Stimulated activated CD8-positive, alpha-beta memory T cell treated with anti-CD3 and anti-CD28 coated beads, Interleukin-4, amount 100 ng/mL, for 48 hours (primary cell): Measurements from ENCODE around the gene SCNN1B.
"Not testable (repeated sequence)": the region's sequence is repeated elsewhere in the genome, so short reads cannot be mapped to it uniquely, and the experiment has no call there.

Experiments used
- DNase-seq: peaks from one replicate; pipeline ENCODE4 v3.0.0-alpha.2; 2020

The SCNN1B gene

DNA sequence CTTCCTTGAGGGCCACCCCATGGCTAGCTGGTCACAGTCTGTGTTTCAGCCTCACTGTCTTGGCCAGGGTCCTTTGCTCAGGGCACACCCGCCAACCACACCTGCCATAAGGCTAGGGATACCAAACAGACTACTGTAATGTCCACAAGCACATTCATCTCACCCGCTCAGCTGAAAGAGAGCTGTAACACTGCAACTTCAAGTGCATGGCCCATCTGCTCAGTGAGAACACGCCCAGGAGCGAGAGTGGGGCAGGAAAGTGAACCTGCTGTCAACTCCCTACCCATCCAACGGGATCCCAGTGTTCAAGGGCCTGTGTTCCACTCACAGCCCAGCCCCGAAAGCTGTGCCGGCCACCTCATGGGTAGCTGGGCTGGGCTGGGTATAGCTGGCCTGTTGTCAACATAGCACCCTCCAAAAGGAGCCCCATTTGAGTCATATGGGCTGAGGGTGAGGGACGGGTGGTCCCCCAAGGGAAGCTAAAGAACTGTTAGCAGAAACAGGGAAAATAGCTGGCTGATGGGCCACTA lies 55.7 kb downstream of the SCNN1B start:
- no peak for DNase-seq

- no peak for DNase-seq
Observed at GRCh38 chr16:23359092-23359760, 57.1 kb downstream of the SCNN1B start.

DNA sequence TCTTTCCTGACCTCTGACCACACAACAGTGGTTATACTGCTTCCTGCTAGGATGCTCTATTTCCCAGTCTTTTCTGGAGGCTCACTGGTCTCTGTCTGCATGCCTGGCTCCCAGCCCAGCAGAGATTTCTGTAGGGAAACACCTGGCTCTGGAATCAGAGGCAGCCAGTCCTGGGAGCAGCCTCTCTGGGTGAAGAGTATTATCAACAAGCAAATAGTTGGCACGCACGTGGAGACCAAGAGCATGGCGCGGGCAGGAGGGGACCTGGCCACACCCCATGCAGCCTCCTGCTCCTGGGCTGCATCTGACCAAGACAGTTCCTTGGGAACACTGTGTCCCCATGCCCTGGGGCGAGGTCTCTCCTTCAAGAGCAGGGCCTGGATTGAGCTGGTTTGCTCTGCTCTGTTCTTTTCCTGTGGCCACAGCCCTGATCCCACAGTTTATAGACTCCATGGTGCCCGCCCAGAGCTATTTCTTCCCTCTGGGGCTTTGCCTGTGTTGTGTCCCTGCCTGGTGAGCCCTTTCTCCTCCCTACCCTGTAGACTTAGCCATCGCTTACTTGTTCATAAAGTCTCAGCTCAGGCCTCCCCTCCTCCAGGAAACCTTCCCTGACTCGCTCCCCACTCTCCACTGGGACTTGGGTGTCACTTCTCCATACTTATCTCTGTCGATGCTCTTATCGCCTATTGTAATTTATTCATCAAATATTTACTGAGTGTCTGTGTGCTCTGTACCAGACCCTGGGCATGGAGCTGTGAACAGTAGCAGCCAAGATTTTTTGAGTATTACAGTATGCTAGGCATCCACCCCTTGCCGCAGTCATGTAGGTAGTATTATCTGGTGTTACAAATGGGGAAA lies 60.6 kb downstream of the SCNN1B start:
- no peak for DNase-seq

DNA sequence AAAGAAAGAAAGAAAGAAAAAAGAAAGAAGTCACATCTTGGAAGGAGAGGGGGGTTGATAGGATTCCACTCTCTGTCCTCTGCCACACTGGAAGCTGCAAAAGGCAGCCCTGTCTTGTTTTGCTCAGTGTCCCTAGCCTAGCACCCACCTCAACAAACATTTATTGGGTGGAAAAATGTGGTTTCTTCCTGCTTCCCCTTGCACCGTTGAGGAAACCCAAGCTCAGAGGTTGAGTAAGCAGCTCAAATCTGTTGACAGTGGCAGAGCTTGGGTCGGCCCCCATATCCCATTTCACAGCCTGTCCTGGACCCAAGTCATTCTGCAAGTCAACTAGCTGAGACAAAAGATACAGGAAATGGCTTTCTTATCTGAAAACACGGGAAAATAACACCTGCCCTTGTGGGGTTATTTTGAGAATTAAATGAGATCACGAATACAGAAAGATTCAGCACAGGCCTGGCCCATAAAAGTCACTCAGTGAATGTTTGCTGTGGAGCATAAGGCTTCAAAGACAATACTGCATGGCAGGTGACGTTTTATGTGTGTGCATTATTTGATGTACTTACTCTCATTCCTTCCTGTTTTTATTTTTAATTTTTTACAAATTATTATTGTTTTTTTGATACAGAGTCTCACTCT lies 63.6 kb downstream of the SCNN1B start:
- DNase-seq: no peak

DNA sequence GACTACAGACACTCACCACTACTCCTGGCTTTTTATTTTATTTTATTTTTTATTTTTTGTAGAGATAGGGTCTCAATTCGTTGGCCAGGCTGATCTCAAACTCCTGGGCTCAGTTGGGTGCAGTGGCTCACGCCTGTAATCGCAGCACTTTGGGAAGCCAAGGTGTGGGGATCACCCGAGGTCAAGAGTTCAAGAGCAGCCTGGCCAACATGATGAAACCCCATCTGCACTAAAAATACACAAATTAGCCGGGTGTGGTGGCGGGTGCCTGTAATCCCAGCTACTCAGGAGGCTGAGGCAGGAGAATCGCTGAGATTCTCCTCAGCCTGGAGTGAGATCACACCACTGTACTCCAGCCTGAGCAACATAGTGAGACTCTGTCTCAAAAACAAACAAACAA lies 64.2 kb downstream of the SCNN1B start:
- not testable (repeated sequence) for DNase-seq

DNA sequence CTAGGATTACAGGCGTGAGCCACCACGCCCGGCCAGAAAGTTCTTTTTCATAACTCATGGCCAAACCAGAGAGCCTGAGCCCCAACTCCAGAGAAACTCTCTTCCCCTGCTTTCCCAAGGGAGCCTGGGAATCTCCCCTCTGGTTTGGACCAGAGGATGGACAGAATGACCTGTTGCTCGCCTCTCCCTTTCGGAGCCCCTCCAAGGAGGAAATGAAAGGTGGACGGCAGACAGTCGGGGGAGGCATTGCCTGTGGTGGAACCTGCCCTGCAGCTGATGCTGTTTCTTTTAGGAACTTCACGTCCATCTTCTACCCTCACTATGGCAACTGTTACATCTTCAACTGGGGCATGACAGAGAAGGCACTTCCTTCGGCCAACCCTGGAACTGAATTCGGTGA lies 65.5 kb downstream of the SCNN1B start:
- DNase-seq: no peak

GRCh38 chr16:23367988-23368387 lies 65.9 kb downstream of the SCNN1B start:
- no peak for DNase-seq

DNA sequence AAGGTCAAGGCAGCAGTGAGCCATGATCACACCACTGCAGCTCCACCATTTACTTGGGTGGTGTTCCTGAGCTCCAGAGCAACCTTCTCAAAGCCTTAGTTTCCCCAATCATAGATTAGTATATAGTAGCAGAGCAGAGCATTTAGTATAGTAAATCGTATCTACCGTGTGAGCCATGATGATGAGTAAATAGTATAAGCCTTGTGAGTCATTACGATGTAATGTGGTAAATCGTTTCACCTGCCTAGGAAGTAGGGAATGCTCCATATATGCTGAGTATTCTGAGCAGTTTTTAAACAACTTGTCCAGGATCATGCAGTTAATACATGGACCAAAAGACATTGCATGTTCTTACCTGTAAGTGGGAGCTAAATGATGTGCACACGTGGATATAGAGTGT lies 66.4 kb downstream of the SCNN1B start:
- DNase-seq: no peak

GRCh38 chr16:23369416-23369815 lies 67.3 kb downstream of the SCNN1B start:
- DNase-seq: no peak

DNA sequence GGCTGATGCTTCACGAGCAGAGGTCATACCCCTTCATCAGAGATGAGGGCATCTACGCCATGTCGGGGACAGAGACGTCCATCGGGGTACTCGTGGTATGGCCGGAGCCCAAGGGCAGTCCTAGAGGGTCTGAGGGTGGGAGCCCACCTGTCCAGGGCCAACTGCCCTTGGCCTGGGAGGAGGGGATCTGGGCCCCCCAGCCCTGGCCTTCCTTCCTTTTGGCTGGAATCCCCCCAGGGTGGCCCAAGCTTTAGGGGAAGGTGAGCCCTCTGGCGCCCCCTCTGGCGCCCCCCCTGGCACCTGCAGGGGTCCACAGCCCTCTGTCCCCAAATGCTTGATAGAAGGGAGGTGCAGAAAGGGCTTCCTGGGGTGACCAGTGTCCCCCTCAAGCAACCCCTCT lies 69.3 kb downstream of the SCNN1B start:
- DNase-seq: no peak

DNA sequence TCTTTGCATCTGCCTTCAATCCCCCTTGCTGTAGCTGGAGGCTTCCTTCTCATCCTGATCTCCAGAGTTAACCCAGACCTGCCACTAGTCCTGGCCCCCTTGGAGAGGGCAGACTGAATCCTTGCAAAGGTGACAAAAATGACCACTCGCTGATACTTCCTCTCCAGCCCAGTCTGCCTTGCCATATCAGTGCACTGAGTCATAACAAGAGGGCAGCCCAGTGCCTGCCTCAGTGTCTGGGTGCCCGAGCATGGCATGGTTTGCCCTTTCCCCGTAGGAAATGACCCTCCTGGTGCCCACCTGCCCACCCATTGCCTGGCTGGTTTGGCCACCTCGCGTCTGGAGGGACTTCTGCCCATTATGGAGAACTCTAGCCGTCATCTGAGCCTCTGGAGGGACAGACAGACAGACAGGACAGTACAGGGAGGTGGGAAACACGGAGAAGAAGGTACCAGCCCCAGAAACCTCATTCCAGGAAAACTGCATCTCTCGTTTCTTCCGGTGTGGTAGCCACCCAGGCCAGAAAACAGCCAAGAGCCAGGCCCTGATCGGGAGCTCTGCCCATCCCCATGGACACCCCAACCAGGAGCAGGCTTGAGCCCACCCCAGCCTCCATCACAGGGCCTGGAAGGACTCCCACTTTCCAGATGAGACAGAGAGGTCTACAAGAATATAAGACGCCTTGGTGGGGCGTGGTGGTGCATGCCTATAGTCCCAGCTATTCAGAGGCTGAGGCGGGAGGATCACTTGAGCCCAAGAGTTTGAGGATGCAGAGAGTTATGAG lies 71.5 kb downstream of the SCNN1B start:
- DNase-seq: no peak

DNA sequence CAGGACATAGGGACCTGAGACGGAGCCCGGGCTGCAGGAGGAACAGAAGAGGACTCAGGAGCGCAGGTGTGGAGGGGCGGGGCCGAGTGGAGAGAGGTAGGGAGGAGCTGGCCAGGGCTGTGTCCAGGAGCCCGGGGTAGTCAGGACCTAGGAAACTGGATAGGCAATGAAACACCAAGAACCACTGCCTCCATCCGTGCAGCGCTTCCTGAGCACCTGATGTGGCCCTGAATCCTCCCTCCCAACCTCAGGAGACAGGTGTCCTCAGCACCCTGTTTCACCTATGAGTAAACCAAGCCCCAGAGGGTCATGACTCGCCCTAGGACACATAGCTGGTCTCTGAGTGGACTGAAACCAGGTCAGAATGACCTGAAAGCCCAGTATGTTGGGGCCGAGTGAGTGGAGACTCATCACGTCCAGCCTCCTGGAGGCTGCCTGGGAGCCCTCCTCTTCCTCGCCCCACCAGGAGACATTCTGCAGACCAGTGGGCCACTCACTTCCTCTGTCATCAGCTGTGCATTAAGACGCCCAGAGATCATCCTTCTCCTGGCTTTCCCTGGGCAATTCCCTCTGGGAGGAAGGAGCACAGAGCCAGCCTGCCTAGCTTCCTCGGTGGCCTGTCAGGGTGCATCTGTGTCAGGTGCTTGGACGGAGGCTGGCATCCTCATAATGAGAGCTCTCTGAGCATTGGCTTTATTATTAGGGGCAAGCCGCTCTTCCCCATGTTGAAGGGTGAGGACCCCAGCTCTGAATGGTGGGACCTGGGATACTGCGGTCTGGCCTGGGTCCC lies 72.8 kb downstream of the SCNN1B start:
- DNase-seq: no peak

- no peak for DNase-seq
Observed at GRCh38 chr16:23375643-23376042, 73.5 kb downstream of the SCNN1B start.

DNA sequence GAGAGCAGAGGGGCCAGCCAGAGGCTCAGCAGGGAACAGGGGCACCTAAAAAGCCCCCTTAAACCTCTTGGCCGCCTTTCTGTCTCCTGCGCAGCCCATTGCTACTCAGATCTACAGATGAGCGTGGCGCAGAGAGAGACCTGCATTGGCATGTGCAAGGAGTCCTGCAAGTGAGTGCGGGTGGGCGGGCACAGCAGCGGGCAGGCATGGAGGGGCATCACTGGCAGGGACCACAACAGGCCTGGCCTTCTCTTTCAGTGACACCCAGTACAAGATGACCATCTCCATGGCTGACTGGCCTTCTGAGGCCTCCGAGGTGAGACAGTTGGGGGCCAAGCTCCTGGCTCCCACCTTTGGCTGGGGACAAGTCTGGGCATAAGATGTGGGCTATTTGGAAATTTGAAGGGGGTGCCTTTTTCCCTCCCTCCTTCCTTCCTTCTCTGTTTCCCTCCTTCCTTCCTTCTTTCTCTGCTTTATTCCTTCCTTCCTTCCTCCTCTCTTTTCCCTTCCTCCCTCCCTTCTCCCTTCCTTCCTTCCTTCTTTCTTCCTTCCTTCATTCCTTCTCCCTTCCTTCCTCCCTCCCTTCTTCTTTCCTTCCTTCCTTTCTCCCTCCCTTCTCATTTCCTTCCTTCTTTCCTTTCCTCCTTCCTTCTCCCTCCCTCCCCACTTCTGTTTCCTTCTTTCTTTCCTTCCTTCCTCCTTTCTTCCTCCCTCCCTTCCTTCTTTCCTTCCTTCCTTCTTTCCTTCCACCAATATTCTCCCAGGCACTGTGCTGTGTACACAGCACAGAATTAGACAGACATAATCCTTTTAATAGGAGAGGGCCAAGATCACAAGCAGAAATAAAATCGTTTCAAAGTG lies 75.2 kb downstream of the SCNN1B start:
- DNase-seq: no peak

DNA sequence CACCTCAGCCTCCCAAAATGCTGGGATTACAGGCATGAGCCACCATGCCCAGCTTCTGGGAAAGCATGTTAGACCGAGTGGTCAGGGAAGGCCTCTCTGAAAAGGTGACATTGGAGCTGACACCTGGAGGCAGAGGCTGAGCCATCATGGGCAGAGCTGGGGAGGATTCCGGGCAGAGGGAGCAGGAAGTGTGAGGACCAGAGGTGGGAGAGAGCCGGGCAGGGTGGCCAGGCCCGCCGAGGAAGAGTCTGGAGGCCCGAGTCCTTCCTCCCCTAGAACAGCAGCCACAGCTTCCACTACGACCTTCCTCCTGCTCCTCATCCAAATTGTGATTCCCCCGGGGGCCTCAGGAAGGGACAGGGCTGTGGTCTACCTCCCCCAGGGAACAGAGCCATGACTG lies 76.2 kb downstream of the SCNN1B start:
- DNase-seq: no peak

DNA sequence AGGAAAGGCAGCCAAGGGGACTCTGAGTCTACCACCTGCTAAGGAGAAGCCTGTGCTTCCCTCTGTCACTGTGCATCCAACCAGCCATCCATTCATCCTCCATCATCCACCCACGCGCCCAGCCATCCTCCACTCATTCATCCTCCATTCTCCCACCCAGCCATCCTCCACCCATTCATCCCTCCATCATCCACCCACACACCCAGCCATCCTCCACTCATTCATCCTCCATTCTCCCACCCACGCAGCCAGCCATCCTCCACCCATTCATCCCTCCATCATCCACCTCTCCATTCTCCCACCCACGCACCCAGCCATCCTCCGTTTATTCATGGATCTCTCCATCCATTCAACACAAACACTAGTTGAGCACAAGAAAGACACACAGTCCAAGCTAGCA lies 76.8 kb downstream of the SCNN1B start:
- DNase-seq: no peak

- no peak for DNase-seq
Observed at GRCh38 chr16:23379707-23380106, 77.6 kb downstream of the SCNN1B start.

DNA sequence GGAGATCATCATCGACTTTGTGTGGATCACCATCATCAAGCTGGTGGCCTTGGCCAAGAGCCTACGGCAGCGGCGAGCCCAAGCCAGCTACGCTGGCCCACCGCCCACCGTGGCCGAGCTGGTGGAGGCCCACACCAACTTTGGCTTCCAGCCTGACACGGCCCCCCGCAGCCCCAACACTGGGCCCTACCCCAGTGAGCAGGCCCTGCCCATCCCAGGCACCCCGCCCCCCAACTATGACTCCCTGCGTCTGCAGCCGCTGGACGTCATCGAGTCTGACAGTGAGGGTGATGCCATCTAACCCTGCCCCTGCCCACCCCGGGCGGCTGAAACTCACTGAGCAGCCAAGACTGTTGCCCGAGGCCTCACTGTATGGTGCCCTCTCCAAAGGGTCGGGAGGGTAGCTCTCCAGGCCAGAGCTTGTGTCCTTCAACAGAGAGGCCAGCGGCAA lies 78.4 kb downstream of the SCNN1B start:
- DNase-seq: no peak

DNA sequence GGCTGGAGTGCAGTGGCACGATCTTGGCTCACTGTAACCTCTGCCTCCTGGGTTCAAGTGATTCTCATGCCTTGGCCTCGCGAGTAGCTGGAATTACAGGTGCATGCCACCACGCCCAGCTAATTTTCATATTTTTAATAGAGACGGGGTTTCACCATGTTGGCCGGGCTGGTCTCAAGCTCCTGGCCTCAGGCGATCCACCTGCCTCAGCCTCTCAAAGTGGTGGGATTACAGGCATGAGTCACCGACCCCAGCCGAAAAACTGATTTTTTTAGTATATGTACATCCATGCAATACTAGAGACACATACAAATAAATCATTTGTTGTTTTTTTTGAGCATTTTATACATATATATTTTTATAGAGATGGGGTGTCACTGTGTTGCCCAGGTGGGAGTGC lies 79.6 kb downstream of the SCNN1B start:
- not testable (repeated sequence) for DNase-seq

DNA sequence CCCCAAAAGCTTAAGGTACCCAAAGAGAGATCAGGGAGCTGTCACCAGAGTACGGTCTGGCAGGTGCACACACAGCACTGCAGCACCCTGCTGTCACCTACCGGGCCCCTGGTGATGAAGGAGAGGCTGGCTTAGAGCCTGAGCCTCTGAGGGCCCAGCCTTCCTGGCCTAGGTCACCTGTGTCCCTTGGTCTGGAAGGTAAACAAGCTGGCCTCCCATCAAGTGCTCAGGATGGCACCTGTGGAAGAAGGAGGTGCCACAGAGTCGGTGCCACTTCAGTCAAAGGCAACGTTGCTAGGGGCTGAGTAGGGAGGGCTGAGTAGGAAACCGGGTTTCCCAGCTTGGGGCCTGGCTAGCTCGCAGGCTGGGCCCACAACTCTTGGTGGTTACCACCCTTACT lies 80.2 kb downstream of the SCNN1B start:
- DNase-seq: no peak

- DNase-seq: no peak
Observed at GRCh38 chr16:23383881-23384280, 81.8 kb downstream of the SCNN1B start.
